NCI-H128 (cell line): ENCODE data around the gene MCF2L2.
"Not testable (repeated sequence)": the region's sequence is repeated elsewhere in the genome, so short reads cannot be mapped to it uniquely, and the experiment has no call there.

Experiments
- DNase-seq: peaks from one replicate; lab custom pipeline; 2025; ENCODE audit not compliant: unreplicated experiment; lab: John Stamatoyannopoulos, UW

The MCF2L2 gene

GRCh38 chr3:183446838-183447205, 18.4 kb upstream of the MCF2L2 start:
- DNase-seq, result no peak

GRCh38 chr3:183444748-183445147, 16.3 kb upstream of the MCF2L2 start:
- no peak for DNase-seq

- DNase-seq, result no peak
Measured at GRCh38 chr3:183443395-183444385, 15.3 kb upstream of the MCF2L2 start.

GRCh38 chr3:183442994-183443393, 14.6 kb upstream of the MCF2L2 start:
- DNase-seq, result no peak

- not testable (repeated sequence) for DNase-seq
Measured at GRCh38 chr3:183440521-183440920, 12.1 kb upstream of the MCF2L2 start.

GRCh38 chr3:183439515-183439914, 11.1 kb upstream of the MCF2L2 start:
- no peak for DNase-seq

- DNase-seq, result no peak
Measured at GRCh38 chr3:183438735-183439134, 10.3 kb upstream of the MCF2L2 start.

GRCh38 chr3:183437666-183438564, 9.5 kb upstream of the MCF2L2 start:
- no peak for DNase-seq

GRCh38 chr3:183437061-183437460, 8.6 kb upstream of the MCF2L2 start:
- no peak for DNase-seq

GRCh38 chr3:183435661-183436060, 7.2 kb upstream of the MCF2L2 start:
- no peak for DNase-seq

GRCh38 chr3:183434992-183435391, 6.6 kb upstream of the MCF2L2 start:
- no peak for DNase-seq

GRCh38 chr3:183434503-183434902, 6.1 kb upstream of the MCF2L2 start:
- no peak for DNase-seq

GRCh38 chr3:183430325-183430957, 2.0 kb upstream of the MCF2L2 start:
- DNase-seq, result no peak

GRCh38 chr3:183427876-183428446, 458 bp downstream of the MCF2L2 start:
- peak; percentile 41 for DNase-seq

GRCh38 chr3:183427196-183427875, 1.1 kb downstream of the MCF2L2 start:
- no peak for DNase-seq

GRCh38 chr3:183418807-183419206, 9.6 kb downstream of the MCF2L2 start:
- DNase-seq, result not testable (repeated sequence)

GRCh38 chr3:183411216-183411922, 17.1 kb downstream of the MCF2L2 start:
- DNase-seq, result no peak

GRCh38 chr3:183410759-183411158, 17.7 kb downstream of the MCF2L2 start:
- DNase-seq, result no peak

- no peak for DNase-seq
Measured at GRCh38 chr3:183410280-183410679, 18.1 kb downstream of the MCF2L2 start.

GRCh38 chr3:183409219-183409618, 19.2 kb downstream of the MCF2L2 start:
- no peak for DNase-seq
